ENCODE measurements around the gene TRERF1.
"Not testable (repeated sequence)": the region's sequence is repeated elsewhere in the genome, so short reads cannot be mapped to it uniquely, and the experiment has no call there.

Gene TRERF1, protein sequence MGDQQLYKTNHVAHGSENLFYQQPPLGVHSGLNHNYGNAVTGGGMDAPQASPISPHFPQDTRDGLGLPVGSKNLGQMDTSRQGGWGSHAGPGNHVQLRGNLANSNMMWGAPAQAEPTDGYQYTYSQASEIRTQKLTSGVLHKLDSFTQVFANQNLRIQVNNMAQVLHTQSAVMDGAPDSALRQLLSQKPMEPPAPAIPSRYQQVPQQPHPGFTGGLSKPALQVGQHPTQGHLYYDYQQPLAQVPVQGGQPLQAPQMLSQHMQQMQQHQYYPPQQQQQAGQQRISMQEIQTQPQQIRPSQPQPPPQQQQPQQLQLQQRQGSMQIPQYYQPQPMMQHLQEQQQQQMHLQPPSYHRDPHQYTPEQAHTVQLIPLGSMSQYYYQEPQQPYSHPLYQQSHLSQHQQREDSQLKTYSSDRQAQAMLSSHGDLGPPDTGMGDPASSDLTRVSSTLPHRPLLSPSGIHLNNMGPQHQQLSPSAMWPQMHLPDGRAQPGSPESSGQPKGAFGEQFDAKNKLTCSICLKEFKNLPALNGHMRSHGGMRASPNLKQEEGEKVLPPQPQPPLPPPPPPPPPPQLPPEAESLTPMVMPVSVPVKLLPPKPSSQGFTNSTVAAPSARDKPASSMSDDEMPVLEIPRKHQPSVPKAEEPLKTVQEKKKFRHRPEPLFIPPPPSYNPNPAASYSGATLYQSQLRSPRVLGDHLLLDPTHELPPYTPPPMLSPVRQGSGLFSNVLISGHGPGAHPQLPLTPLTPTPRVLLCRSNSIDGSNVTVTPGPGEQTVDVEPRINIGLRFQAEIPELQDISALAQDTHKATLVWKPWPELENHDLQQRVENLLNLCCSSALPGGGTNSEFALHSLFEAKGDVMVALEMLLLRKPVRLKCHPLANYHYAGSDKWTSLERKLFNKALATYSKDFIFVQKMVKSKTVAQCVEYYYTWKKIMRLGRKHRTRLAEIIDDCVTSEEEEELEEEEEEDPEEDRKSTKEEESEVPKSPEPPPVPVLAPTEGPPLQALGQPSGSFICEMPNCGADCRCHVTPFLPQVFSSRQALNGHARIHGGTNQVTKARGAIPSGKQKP (N-terminal part only)

DNA sequence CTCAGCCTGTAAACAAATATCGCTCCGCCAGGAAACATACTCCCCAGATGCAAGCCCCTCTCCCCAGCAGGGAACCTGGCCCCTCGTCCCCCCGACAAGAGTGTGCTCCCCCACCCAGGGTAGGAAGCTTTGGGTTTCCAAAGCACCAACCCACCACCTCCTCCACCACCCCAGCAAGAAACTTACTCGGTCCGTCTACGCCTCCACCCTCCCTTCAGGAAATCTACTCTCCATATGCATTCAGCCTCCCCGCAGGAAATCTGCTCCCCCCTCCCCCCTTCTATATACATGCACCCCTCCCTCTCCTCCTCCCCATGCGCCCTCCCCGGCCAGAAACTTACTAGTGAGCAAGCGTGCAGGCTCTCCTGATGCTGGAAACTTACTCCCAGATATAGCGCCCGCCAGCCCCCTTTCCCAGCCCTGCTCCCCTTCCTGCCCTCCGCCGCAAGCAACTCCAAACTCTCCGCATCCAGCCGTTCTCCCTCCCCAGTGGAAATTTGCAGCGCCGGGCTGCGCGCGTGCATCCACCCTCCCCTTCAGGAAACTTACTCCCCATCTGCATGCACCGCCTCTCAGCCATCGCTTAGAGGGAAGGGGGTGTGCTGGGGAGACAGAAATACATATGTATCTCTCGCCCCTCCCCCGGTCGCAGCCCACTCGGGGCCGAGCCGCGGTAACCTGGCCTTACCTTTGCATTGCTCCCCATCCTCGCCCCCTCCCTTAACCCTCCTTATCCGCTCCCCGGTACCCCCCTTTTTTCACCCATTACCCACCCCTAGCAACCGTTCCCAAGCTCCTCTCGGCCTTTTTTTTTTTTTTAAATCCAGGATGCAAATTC is at the start of gene TRERF1:
TSS of gene TRERF1 (minus strand) at position 594 of the 838 bp plus-strand sequence. CDS start 182,336 bp downstream, outside the sequence.
- DNase-seq = peak; percentile 87

DNA sequence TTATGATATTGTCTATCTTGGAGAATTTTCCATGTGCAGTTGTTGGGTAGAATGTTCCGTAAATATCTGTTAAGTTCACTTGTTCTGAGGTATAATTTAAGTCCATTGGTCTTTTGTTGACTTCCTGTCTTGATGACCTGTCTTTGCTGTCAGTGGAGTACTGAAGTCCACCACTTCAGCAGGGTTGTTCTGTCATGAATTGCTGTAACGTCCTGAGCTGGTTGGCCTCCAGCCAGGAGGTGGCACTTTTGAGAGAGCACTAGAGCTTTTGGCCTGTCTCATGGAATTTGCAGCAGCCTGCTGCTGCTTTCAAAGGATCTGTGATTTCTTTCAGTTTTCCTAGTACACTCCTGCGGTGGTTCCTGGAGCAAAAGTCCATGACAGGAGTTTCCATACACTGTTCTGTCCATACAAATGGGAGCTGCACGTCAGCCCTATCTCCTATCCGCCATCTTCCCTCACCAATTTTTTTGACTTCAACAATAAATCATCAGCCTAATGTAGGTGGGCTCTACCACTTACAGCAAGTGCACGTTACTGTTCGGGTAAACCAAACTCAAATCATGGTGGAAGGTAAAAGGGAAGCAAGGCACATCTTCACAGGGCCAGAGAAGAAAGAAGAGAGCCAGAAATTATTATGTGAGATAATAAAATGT is 46.9 kb upstream of the TRERF1 start:
- no peak for DNase-seq

DNA sequence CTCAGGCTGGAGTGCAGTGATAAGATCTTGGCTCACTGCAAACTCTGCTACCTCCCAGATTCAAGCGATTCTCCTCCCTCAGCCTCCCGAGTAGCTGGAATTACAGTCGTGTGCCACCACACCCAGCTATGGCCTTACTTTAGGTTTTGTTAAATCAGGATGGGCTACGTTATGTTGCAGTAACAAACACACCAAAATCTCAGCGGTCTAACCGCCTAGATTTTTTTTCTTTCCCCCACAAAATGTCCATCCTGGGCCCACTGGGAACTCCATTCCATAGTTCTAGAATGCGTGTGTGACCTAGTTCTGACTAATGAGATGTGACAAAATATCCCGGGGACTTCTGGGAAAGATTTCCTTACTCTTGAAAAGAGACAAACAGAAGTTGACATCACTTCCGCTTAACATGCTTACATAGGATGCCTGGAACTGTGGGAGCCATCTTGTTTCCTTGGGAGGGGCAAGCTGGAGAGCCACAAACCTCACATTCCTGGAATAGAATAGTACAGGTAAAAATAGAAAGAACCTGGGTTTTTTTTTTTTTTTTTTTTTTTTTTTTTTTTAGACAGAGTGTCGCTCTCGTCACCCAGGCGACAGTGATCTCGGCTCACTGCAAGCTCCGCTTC is 42.3 kb upstream of the TRERF1 start:
- no peak for DNase-seq

DNA sequence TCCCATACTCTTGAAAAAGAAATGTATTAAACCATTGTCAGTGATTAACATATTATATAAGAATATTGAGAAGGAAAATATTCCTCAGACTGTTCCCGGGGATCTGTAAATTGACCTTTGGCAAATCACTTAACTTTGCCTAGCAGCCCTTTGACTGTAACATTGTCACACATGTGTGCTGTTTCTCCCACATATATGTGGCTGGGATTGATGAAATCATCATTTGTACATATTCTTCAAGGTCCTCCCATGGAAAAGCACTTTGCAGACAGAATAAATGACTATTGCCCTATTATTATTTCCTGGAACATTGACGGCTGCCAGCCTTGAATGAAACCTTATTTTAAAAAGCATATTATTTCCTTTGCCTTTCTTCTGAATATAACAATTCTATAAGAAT is 36.4 kb upstream of the TRERF1 start:
- no peak for DNase-seq

DNA sequence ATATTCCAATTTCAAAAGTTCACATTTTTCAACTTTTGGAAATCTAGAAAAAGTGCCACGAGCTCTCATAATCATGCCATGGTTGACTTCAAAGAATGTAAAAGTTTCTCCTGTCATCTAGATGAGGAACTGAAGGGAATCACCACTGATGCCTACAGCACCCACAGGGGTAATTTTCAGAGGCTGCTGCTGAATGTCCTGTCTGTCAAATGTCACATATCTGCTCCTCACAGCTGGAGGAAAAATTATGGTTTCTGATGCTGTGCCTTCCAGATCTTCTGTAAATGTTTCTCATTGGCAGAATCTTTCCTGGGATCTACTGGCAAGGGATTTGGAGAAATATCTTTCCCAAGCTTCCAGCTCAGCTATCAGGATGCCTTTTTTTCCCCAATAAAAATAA is 32.5 kb upstream of the TRERF1 start:
- no peak for DNase-seq

DNA sequence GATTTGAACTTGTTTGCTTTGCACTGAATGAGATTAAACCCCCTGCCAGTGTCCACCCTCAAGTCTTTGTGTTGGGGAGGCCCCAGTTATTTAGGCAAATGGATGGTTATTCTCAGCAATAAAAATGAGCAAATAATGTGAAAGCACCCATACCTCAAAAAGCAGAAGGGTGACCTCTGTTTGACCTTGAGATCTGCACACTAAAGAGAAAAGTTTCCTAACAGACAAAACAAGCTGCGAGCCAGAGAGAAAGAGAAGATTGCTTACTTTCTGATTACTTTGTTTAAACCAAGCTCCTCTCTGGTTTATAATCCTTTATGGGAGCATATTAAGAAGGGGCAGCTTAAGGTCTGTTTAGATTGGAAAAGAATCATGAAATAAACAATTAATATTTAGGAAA is 30.4 kb upstream of the TRERF1 start:
- DNase-seq = no peak

DNA sequence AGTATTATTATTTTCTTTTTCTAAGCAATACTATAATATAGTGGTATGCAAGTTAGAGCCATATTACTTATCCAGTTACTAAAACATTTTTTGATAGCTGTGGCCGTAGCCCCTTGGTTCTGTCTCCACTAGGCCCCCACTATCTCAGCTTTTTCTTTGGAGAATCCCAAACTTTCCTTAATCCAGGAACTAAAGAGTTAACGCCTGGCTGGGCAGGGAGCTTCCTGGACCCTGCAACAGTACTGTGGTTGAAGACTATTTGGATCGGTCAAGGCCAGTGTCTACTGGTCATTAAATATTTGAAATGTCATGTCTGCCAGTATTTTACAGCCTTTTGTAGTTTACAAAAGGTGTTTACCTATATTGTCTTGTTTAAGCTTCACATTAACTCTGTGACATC is 20.0 kb upstream of the TRERF1 start:
- no peak for DNase-seq

DNA sequence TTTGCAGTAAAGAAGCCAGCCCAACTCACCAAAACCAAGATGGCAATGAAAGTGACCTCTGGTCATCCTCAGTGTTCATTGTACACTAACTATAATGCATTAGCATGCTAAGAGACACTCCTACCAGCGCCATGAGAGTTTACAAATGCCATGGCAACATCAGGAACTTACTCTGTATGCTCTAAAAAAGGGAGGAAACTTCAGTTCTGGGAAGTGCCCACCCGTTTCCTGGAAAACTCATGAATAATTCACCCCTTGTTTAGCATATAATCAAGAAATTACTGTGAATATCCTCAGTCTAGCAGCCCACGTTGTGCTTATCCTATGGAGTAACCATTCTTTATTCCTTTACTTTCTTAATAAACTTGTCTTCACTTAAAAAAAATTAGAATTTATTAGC is 19.4 kb upstream of the TRERF1 start:
- DNase-seq = no peak

DNA sequence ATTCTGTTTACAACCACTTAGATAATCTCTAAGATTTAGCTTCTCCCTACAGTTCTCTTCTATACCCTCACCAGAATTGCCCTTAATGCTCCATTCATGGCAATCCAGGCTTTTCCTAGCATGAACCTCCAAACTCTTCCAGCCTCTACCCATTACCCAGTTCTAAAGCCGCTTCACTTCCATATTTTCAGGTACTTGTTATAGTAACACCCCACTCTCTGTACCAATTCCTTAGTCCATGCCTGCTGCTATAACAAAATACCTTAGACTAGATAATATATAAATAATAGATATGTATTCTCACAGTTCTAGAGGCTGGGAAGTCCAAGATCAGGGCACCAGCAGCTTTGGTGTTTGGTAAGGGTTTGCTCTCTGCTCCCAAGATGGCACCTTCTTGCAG is 16.5 kb upstream of the TRERF1 start:
- DNase-seq = no peak

DNA sequence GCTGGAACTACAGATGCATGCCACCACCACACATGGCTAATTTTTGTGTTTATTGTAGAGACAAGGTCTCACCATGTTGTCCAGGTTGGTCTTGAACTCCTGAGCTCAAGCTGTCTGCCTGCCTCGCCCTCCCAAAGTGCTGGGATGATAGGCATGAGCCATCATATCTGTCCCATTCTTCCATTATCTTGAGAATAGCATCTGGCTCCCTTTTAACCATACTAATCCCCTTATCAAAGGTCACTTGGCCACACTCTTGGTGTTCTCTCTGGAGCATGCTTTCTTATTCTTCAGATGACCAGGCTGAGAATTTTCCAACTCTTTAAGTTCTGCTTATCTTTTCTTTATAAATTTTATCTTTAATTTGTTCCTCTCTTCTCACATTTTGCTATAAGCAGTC is 15.9 kb upstream of the TRERF1 start:
- no peak for DNase-seq

DNA sequence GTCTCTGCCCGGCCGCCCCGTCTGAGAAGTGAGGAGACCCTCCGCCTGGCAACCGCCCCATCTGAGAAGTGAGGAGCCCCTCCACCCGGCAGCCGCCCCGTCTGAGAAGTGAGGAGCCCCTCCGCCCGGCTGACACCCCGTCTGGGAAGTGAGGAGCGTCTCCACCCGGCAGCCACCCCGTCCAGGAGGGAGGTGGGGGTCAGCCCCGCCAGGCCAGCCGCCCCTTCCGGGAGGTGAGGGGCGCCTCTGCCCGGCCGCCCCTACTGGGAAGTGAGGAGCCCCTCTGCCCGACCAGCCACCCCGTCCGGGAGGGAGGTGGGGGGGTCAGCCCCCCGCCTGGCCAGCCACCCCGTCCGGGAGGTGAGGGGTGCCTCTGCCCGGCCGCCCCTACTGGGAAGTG is 14.7 kb upstream of the TRERF1 start:
- not testable (repeated sequence) for DNase-seq

DNA sequence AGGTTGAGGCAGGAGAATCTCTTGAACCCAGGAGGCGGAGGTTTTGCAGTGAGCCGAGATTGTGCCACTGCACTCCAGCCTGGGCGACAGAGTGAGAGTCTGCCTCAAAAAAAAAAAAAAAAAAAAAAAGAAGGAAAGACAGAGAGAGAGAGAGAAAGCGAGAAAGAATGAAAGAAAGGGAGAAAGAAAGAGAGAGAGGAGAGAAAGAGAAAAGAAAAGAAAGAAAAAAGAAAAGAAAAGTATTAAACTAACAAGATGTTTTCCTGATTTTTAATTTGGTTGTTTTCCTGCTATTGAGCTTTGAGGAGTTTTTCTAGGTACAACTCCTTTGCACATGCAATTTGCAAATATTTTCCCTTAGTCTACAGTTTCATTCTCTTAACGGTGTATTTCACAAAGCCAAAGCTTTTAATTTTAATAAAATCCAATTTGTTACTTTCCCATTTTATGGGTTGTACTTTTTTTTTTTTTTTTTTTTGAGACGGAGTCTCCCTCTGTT is 10.8 kb upstream of the TRERF1 start:
- DNase-seq = no peak

DNA sequence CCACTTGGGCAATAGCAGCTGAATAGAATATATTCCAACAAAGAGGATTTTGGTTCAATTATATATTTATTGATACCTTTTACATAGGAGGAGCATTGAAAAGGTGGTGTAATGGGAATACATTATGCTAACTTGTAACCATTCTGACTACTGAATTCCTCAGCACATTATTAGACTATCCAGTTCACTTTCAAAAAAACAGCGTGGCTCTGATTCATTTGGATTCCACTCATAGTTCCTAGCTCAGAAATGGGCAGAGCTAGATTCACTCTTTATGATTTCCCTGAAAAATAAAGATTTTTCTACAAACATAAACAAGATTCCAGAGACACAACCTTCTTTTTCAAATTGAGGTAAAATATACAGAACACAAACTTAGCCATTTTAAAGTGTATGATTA is 9.2 kb upstream of the TRERF1 start:
- DNase-seq = no peak

DNA sequence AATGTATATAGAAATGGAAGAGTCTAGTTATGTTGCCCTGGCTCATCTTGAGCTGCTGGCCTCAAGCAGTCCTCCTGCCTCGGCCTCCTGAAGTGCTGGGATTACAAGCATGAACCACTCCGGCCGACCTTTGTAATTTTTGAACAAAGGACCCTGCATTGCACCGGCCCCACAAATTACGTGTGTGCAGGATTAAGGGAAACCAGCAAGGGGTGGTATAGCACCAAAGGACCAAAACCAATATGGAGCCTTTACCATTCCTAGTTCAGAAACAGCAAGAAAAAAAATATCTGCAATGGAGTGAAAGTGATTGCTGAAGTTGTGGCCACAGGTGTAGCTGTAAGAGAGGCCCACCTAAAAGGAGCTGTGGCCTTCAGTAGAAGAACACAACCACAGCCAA is 8.2 kb upstream of the TRERF1 start:
- DNase-seq = no peak

DNA sequence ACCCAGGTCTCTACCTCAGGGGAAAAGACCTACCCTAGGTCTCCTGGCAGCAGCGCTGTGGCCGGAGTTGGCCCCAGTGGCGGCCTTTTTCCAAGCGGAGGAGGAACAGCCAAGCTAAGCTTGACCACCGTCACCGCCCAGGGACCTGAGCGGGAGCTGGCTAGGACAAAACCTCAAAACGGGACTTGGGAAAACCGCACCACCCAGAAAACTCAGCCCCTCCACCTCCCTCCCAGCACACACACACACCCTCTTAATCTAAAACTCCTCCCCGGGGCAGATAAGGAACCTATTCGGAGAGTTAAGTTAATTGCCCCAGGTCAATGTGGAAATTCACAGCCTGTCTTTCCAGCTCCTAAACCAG is 2.7 kb upstream of the TRERF1 start:
- DNase-seq = no peak

DNA sequence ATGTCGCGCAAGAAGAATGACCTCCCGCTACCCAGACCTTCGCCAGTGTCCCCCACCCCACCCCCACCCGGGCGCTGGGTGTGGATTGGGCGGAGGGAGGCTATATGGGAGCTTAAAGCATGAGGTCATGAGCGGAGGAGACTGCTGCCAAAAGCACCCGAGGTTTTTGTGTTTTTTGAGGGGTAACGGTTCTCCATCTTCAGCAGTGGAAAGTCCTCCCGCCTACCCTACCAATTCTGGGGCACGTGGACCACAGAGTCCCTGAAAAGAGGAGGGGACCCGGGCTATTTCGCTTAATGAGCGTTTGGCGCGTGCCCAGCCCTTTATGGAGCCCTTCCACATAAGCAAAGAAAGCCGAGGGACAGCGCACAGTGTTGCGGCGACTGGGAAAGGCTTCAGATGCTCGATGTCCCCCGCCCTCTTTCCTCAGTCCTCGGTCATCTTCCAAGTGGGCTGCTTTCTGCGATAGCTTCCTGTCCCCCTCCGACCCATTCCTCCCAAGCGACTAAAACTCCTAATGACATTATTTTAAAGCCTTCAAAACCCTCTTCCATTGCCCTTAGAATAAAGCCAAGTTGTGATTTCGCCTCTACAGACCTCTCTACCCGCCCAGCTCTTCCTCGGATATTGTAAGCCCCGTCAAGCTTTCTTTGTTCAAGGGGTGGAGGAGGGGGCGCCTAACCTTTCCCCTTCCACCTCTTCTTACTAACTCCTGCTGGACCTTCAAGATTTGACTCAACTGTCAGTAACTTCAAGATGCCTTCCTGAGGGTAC is 2.1 kb upstream of the TRERF1 start:
- no peak for DNase-seq

DNA sequence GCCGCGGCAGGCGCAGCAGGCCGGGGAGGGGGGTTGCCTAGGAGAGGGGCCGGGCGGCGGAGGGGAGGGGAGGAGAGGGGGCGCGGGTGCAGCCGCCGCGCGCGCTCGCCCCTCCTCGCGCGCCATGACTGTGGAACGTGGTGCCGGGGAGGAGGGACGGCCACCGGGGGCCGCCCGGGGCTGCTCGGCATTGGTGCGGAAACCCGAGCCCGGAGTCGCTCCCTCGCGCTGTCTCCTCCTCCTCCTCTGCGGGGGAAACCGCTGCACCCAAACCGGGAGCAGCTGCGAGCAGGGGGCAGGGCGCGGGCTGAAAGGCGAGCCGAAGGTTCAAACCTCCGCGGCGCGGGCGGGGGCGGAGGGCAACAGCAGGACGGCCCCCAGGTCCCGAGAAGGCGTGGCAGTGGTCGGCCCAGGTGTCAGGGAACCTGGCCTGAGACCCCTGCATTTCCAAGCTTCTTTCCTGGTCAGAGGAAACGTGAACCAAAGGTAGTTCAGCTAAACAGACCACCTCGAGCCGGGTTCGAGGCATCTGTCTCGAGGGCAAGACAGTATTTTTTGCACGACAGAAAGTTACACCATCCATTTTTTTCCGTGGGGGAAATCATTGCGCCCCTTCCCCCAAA is 1.4 kb upstream of the TRERF1 start:
- DNase-seq = peak; percentile 94

DNA sequence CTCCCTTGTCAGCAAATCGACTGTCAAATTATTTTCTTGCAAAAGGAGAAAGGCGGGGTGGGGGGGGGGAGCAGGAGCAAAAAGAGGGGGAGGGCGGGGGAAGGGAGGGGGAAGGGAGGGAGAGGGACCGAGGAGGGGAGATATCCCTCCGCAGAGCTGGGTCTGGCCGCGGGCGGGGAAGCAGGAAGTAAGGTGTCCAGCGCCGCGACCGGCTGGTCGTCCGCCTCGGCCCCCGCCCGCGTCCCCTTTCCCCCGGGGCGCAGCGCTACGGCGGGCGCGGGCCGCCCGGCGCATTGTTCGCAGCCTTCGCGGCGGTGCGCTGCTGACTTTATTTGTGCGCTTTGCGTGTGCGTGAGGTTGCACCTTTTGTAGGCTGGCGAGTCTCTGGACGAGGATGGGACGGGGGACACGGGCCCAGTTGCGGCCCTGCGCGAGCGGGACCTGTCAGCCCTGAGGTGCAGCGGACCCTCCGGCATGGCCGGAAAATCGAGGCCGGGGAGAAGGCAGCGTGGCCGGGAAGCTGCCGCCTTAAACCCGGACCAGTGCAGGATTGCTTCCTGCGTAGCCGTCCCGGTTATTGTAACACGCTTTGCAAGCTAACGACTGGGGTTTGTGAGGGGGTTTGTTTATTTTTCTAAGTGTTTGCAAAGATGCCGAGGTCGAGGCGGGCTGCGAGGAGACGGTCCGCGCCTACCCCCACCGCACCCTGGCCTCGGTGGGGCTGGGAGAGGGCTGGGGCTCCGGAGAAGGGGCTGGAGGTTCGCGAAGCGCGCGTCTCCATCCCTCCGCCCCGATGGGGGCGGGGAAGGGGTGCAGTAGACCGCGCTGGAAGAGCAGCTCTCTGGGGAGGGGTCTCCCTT is 675 bp upstream of the TRERF1 start:
- peak; percentile 91 for DNase-seq

All from NCI-H526 treated with DMSO at 0.1 percent for 48 hours (cell line).